Stimulated activated CD4-positive, alpha-beta T cell treated with anti-CD3 and anti-CD28 coated beads, Interleukin-15, amount 100 ng/mL, for 1 hour (primary cell): Measurements from ENCODE around the gene SLC44A3.
"Not testable (repeated sequence)": the region's sequence is repeated elsewhere in the genome, so short reads cannot be mapped to it uniquely, and the experiment has no call there.

Source experiments
- DNase-seq, 2 donors: peaks; one replicate each; pipeline ENCODE4 v3.0.0-alpha.2; 2020; ENCODE audit warnings: low read depth in 1 of 2, low spot score in 1 of 2

Gene SLC44A3

GRCh38 chr1:94929351-94930217, 109.4 kb downstream of the SLC44A3 start:
- DNase-seq, result no peak

- DNase-seq, result no peak
Measured at GRCh38 chr1:94931254-94931841, 111.2 kb downstream of the SLC44A3 start.

- DNase-seq, result no peak
Measured at GRCh38 chr1:94934551-94934950, 114.4 kb downstream of the SLC44A3 start.

GRCh38 chr1:94935034-94935433, 114.9 kb downstream of the SLC44A3 start:
- DNase-seq, result no peak

- DNase-seq, result no peak
Measured at GRCh38 chr1:94935476-94935875, 115.3 kb downstream of the SLC44A3 start.

- no peak for DNase-seq
Measured at GRCh38 chr1:94936861-94937620, 116.9 kb downstream of the SLC44A3 start.

GRCh38 chr1:94937820-94938219, 117.7 kb downstream of the SLC44A3 start:
- no peak for DNase-seq

GRCh38 chr1:94940738-94941137, 120.6 kb downstream of the SLC44A3 start:
- DNase-seq, result no peak

GRCh38 chr1:94941480-94941879, 121.3 kb downstream of the SLC44A3 start:
- DNase-seq, result not testable (repeated sequence)

GRCh38 chr1:94942171-94943128, 122.3 kb downstream of the SLC44A3 start:
- no peak for DNase-seq
